OCI-LY3 (cell line): ENCODE measurements around the gene ADAM10.

ENCODE experiments used
- H2AFZ ChIP-seq: fragments of 200-600, 300-600 bp; shearing (Covaris generic); 2 replicates; pipeline ENCODE4 v1.6.0; 2014; ENCODE audit warnings: antibody characterized with exemption, low read depth, low read length
- H3K27ac ChIP-seq: fragments of 200-600, 300-600 bp; sonication (generic); 2 replicates; pipeline ENCODE4 v1.5.1; 2014; ENCODE audit warnings: mild to moderate bottlenecking, low read length, moderate library complexity, mixed read lengths
- H3K27me3 ChIP-seq: fragments of 200-600, 300-600 bp; sonication (generic); 2 replicates; pipeline ENCODE4 v1.6.1; 2014; ENCODE audit warnings: low read depth, low read length, mixed read lengths
- H3K36me3 ChIP-seq: fragments of 200-600, 300-600 bp; sonication (generic); replicated peaks from 2 replicates; pipeline ENCODE3; 2014; ENCODE audit warnings: low read depth, low read length, mixed read lengths
- H3K4me1 ChIP-seq: fragments of 300-600, 200-600 bp; sonication (generic); 2 replicates; pipeline ENCODE4 v1.6.1; 2014; ENCODE audit warnings: low read length, mixed read lengths
- H3K4me2 ChIP-seq: fragments of 200-600, 300-600 bp; sonication (generic); 2 replicates; pipeline ENCODE4 v1.6.1; 2014; ENCODE audit warnings: low read length, mixed read lengths
- H3K4me3 ChIP-seq: fragments of 300-600, 200-600 bp; sonication (generic); 2 replicates; pipeline ENCODE4 v1.5.1; 2014; ENCODE audit warnings: antibody characterized with exemption, mild to moderate bottlenecking, low read length, moderate library complexity
- H3K79me2 ChIP-seq: fragments of 300-600, 200-600 bp; shearing (Covaris generic); 2 replicates; pipeline ENCODE4 v1.6.1; 2014; ENCODE audit warnings: mild to moderate bottlenecking, low read length, mixed read lengths
- H3K9ac ChIP-seq: fragments of 300-600, 200-600 bp; shearing (Covaris generic); 2 replicates; pipeline ENCODE4 v1.6.0; 2014; ENCODE audit warnings: mild to moderate bottlenecking, low read length, moderate library complexity
- H3K9me3 ChIP-seq: fragments of 200-600, 300-600 bp; shearing (Covaris generic); 2 replicates; pipeline ENCODE4 v1.6.1; 2014; ENCODE audit warnings: low read length, mixed read lengths; ENCODE audit not compliant: insufficient read depth
- H4K20me1 ChIP-seq: fragments of 200-600, 300-600 bp; sonication (generic); 2 replicates; pipeline ENCODE4 v1.6.1; 2016; ENCODE audit warnings: low read length, mixed read lengths; ENCODE audit not compliant: insufficient read depth
- CTCF ChIP-seq: fragments of 200-600, 300-600 bp; sonication (generic); IDR thresholded peaks from 2 replicates; pipeline ENCODE4 v1.5.1; 2014; ENCODE audit warnings: antibody characterized with exemption, low read length, low read depth
- EZH2phosphoT487 ChIP-seq: fragments of 200-600 bp; shearing (Covaris generic); IDR thresholded peaks from 2 replicates; pipeline ENCODE4 v1.6.1; 2018; ENCODE audit warnings: antibody characterized with exemption, mixed run types, low read depth

The ADAM10 gene

GRCh38 chr15:58699769-58700168 lies 49.7 kb downstream of the ADAM10 start:
- Histone ChIP-seq H3K9ac (no peak overlapping the region), H3K27me3 (no peaks in the 10 kb centered on the region), H3K4me2 (no peak overlapping the region), H3K79me2 (peaks cover 60% of the 10 kb centered on the region), H3K4me1 (peaks cover 10% of the 10 kb centered on the region), H3K4me3 (no peak overlapping the region), H4K20me1 (peaks cover 10% of the 10 kb centered on the region; the same call in 1 of the 2 replicates), H3K9me3 (peaks cover 12% of the 10 kb centered on the region; the same call in 1 of the 2 replicates), H2AFZ (no peak overlapping the region), H3K27ac (no peak overlapping the region), H3K36me3 (peaks cover 43% of the 10 kb centered on the region)
- TF ChIP-seq CTCF (no peak), EZH2phosphoT487 (no peak)

- Histone ChIP-seq H4K20me1 (peaks cover 12% of the 10 kb centered on the region; the same call in 1 of the 2 replicates), H3K4me1 (peaks cover 9% of the 10 kb centered on the region), H3K4me2 (no peak overlapping the region), H3K27ac (no peak overlapping the region), H3K9ac (no peak overlapping the region), H3K4me3 (no peak overlapping the region), H3K9me3 (peaks cover 12% of the 10 kb centered on the region; the same call in 1 of the 2 replicates), H3K36me3 (peaks cover 43% of the 10 kb centered on the region), H3K79me2 (peaks cover 64% of the 10 kb centered on the region), H2AFZ (no peak overlapping the region), H3K27me3 (no peaks in the 10 kb centered on the region)
- TF ChIP-seq CTCF, result no peak
- no peak for TF ChIP-seq EZH2phosphoT487
These were observed 50.4 kb downstream of the ADAM10 start for GRCh38 chr15:58698887-58699641.

- no peak for TF ChIP-seq EZH2phosphoT487
- no peak for TF ChIP-seq CTCF
- peaks cover 17% of the 10 kb centered on the region; the same call in 1 of the 2 replicates for H4K20me1 ChIP-seq
- peaks cover 59% of the 10 kb centered on the region for H3K79me2 ChIP-seq
- no peak overlapping the region for H3K9ac ChIP-seq
- H3K27me3 ChIP-seq, result no peaks in the 10 kb centered on the region
- H3K36me3 ChIP-seq, result peaks cover 33% of the 10 kb centered on the region
- no peak overlapping the region for H3K4me2 ChIP-seq
- no peak overlapping the region for H3K27ac ChIP-seq
- H3K9me3 ChIP-seq, result peaks cover 12% of the 10 kb centered on the region; the same call in 1 of the 2 replicates
- no peaks in the 10 kb centered on the region for H3K4me1 ChIP-seq
- H3K4me3 ChIP-seq, result no peak overlapping the region
- no peak overlapping the region for H2AFZ ChIP-seq
These were observed 52.3 kb downstream of the ADAM10 start for GRCh38 chr15:58697220-58697619.

- Histone ChIP-seq H2AFZ (no peak overlapping the region), H3K9ac (no peak overlapping the region), H3K36me3 (peaks cover 33% of the 10 kb centered on the region), H4K20me1 (peaks cover 17% of the 10 kb centered on the region; the same call in 1 of the 2 replicates), H3K4me3 (no peak overlapping the region), H3K79me2 (peaks cover 56% of the 10 kb centered on the region), H3K4me2 (no peak overlapping the region), H3K9me3 (peaks cover 12% of the 10 kb centered on the region; the same call in 1 of the 2 replicates), H3K27ac (no peak overlapping the region), H3K4me1 (no peaks in the 10 kb centered on the region), H3K27me3 (no peaks in the 10 kb centered on the region)
- no peak for TF ChIP-seq CTCF
- TF ChIP-seq EZH2phosphoT487, result no peak
These were observed 52.8 kb downstream of the ADAM10 start for GRCh38 chr15:58696738-58697137.
